ENCODE results near the gene OTOA.
"Not testable (repeated sequence)": the region's sequence is repeated elsewhere in the genome, so short reads cannot be mapped to it uniquely, and the experiment has no call there.

- TF ChIP-seq POLR2A (IDR thresholded peaks at IDR 0.05; ENCODE audit: low read length); GATA1 (IDR thresholded peaks at IDR 0.05; ENCODE audit: low read depth, low read length): not testable (repeated sequence)
Observed at GRCh38 chr16:21756192-21757079, 92.7 kb downstream of the OTOA start.
